ENCODE results near the gene RAD9A.
A peak's percentile ranks its signal among the peaks of the same experiment; 100 is the strongest.

The RAD9A gene

DNA sequence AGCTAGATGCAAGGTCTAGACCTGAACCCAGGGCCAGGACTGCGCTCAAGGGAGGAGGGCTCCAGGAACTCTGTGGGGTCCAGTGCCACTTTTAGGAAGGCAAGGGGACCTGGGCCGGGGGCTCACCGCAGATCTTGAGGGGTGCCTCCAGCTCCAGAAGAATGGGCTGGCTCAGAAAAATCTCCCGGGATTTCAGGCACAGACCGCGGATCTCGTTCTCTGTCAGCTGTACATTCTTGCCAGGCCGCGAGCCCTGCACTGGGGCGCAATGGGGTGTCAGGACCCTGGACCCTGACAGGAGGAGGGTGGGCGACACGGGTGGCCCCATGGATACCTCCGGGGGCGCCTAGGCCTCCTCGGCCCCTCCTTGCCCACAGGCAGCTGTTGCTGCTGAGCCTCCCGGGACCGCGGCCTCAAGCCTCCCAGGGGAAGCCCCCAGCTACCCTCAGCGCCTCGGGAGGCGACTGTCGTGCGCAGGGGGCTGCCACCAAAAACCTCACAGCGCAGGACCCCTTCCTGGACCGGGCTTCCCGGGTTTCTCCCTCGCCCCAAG, 9.2 kb downstream of the RAD9A start:
- TF ChIP-seq CTCF (IDR thresholded peaks at IDR 0.05) (no peak), ZFX (IDR thresholded peaks at IDR 0.05; ENCODE audit: borderline replicate concordance) (no peak)
- H3K27ac ChIP-seq = peak overlapping the region; percentile 96

DNA sequence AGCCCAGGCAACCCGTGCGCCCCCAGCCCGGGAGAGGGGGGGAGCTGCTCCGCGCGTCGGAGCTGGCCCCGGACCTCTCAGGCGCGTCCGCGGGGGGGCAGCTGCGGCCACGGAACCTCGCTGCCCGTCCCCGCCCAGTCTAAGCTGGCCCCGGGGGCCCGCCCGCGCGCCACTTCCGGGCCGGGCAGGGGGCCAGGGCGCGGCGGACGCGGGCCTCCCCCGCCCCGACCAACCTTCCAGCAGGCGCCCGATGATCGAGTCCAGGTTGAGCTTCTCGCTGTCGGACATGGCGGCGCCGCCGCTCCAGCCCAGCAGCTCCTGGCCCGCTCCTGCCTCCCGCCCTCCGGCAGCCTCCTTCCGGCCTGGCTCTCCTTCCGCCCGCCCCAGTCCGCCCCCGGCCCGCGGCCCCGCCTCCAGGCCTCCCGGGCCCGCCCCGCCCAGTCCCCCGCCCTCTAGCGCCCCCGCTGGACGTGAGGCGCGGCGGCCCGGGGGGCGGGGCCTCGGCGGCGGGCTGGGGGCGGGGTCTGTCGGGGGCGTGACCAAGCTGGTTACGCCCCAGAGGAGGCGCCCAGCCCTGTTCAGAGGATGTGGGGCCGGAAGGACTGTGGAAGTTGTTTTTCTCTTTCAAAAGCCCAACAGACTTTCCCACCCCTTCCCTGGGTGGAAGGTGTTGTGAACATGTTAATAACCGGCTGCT, 9.9 kb downstream of the RAD9A start, which contains the start of gene PPP1CA:
TSS of gene PPP1CA (minus strand) at position 364 of the 697 bp plus-strand sequence. CDS start at position 288, 76 bp downstream.
- TF ChIP-seq ZFX (IDR thresholded peaks at IDR 0.05; ENCODE audit: borderline replicate concordance) (no peak), CTCF (IDR thresholded peaks at IDR 0.05) (peak; percentile 92)
- H3K27ac ChIP-seq = peak within 1 kb of the TSS; percentile 96

DNA sequence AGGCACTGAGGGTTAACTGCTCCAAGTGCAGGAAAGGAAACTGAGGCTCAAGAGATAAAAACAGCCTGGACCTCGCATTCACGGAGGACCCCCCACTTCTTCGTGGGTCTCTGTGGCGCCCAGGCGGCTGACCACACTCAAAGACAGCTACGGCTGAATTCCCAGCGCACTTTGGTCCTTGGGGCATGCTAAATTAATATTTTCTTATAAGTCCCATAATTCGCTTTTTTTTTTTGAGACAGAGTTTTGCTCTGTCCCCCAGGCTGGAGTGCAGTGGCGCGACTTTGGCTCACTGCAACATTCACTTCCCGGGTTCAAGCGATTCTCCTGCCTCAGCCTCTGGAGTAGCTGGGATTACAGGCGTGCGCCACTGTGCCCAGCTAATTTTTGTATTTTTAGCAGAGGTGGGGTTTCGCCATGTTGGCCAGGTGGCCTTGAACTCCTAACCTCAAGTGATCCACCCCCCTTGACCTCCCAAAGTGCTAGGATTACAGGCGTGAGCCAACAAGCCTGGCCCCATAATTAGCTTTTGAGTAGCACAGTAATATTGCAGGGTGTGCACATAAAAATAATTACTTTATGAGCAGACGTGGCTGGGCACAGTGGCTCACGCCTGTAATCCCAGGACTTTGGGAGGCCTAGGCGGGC, 10.5 kb downstream of the RAD9A start:
- peak overlapping the region; percentile 96 for H3K27ac ChIP-seq

DNA sequence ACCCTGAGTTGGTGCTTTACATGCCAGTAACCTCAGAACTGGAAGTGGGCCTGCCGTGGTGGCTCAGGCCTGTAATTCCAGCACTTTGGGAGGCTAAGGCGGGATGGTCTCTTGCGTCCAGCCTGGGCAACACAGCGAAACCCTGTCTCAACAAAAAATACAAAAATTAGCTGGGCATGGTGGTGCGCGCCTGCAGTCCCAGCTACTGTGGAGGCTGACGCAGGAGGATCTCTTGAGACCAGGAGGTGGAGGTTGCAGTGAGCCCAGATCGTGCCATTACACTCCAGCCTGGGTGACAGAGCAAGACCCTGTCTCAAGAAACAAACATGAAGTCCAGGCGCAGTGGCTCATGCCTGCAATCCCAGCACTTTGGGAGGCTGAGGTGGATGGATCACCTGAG, 11.3 kb downstream of the RAD9A start:
- H3K27ac ChIP-seq = peak overlapping the region; percentile 96; the same call in 1 of the 2 replicates

DNA sequence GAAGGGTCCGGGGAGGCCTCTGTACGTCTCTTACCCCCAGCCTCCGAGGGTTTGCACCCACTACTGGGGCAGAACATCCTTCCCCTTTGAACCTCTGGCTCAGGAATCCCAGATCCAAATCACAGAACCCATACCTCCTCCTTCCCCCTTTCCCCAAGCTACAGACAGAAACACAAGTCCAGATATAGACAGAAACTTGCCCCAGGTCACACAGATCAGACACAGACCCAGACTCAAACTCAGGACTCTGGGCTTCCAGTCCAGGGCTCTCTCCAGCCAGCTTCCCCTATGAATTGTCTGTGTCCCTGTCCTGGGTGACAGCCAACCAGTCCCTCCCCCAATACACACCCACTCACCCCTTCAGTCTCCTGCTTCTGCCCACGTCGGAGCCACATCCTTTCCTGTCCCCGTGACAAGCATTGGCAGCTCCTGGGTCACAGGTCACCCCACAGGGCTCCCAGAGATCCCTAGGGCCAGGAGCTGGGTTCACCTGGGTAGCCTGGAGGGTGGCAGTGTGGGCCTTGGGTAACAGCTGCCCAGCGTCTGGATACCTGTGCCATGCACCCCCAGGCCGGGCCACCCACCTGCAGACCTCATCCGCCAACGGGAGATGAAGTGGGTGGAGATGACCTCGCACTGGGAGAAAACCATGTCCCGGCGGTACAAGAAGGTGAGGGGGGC, 12.9 kb downstream of the RAD9A start:
- no peak overlapping the region for H3K27ac ChIP-seq
- TF ChIP-seq CTCF (IDR thresholded peaks at IDR 0.05) (no peak), ZFX (IDR thresholded peaks at IDR 0.05; ENCODE audit: borderline replicate concordance) (no peak)

DNA sequence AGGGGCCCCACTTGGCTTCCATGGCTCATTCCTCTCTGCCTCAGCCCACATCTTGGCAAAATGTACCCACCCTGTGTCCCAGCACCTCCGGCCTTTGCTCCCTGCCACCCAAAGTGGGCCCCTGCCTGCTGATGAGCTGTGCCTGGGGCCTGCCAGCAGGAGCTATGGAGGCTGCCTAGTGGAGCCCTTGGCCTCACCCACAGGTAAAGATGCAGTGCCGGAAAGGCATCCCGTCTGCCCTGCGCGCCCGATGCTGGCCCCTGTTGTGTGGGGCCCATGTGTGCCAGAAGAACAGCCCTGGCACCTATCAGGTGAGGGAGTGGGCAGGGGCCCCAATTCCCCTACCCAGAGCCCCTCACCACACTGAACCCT, 13.4 kb downstream of the RAD9A start:
- no peak overlapping the region for H3K27ac ChIP-seq
- no peak for TF ChIP-seq CTCF (IDR thresholded peaks at IDR 0.05)
- TF ChIP-seq ZFX (IDR thresholded peaks at IDR 0.05; ENCODE audit: borderline replicate concordance) = no peak

GRCh38 chr11:67405688-67406339, 14.0 kb downstream of the RAD9A start:
- TF ChIP-seq CTCF (IDR thresholded peaks at IDR 0.05) (no peak), ZFX (IDR thresholded peaks at IDR 0.05; ENCODE audit: borderline replicate concordance) (no peak)
- no peak overlapping the region for H3K27ac ChIP-seq

Data from 22Rv1 (cell line).